H1 (cell line): Measurements from ENCODE around the gene VMO1. TPM values are rescaled to one million over a fixed set of nuclear protein-coding genes. Genes with fewer than 3 reads are reported as not detected.

Source experiments
- CTCF ChIA-PET: fragments of 300-600 bp; sonication (Branson Sonifier 250); formaldehyde crosslinking; loops from one replicate; lab custom pipeline; 2021; ENCODE audit not compliant: partially characterized antibody; lab: Charles Lee
- POLR2A ChIA-PET: fragments of 300-600 bp; sonication (Branson Sonifier 250); formaldehyde crosslinking; loops from one replicate; lab custom pipeline; 2021; ENCODE audit warnings: inconsistent platforms; ENCODE audit not compliant: partially characterized antibody; lab: Charles Lee
- DNase-seq, 2 experiments: peaks; one replicate each; pipeline versions ENCODE4 v3.0.0 to v3.0.0-alpha.2; 2010 to 2022; ENCODE audit warnings: low spot score in 2 of 2, low read depth in 1 of 2, mixed read lengths in 1 of 2
- FAIRE-seq: peaks from 2 replicates; lab custom pipeline; 2011; peaks lifted over from hg19 to GRCh38; lab: Jason Lieb, UNC
- H2AFZ ChIP-seq: 2 replicates; pipeline ENCODE4 v1.8.1; 2012; ENCODE audit warnings: low read length, inconsistent platforms
- H2AK5ac ChIP-seq: 2 replicates; pipeline ENCODE4 v1.6.1; 2013; ENCODE audit warnings: low read depth, low read length
- H2BK120ac ChIP-seq: replicated peaks from 2 replicates; pipeline ENCODE3; 2013; ENCODE audit warnings: low read depth, low read length, inconsistent platforms
- H2BK12ac ChIP-seq: 2 replicates; pipeline ENCODE4 v1.6.1; 2013; ENCODE audit warnings: low read depth, low read length
- H2BK15ac ChIP-seq: 2 replicates; pipeline ENCODE4 v1.6.1; 2013; ENCODE audit warnings: low read length
- H2BK20ac ChIP-seq: 2 replicates; pipeline ENCODE4 v1.6.1; 2013; ENCODE audit warnings: low read length
- H2BK5ac ChIP-seq: 2 replicates; pipeline ENCODE4 v1.6.1; 2013; ENCODE audit warnings: low read depth, low read length
- H3K14ac ChIP-seq: 2 replicates; pipeline ENCODE4 v1.6.1; 2013; ENCODE audit warnings: inconsistent platforms; ENCODE audit not compliant: insufficient read length
- H3K18ac ChIP-seq: 2 replicates; pipeline ENCODE4 v1.6.1; 2013; ENCODE audit warnings: low read length; ENCODE audit errors: extremely low read depth
- H3K23ac ChIP-seq: 2 replicates; pipeline ENCODE4 v1.6.1; 2013; ENCODE audit warnings: inconsistent platforms; ENCODE audit not compliant: insufficient read length
- H3K23me2 ChIP-seq: 2 replicates; pipeline ENCODE4 v1.6.1; 2013; ENCODE audit warnings: low read depth, low read length
- H3K27ac ChIP-seq: 2 replicates; pipeline ENCODE4 v1.6.1; 2011; ENCODE audit warnings: low read depth, low read length, inconsistent platforms
- H3K27me3 ChIP-seq, 4 experiments: replicated peaks in 1 of 4; 1 replicate in 1 of 4; 2 replicates in 3 of 4; pipeline versions ENCODE4 v1.6.1 to v1.8.1; 2011 to 2013; ENCODE audit warnings: low read length in 3 of 4, mild to moderate bottlenecking in 3 of 4, inconsistent platforms in 2 of 4, mixed read lengths in 2 of 4, moderate library complexity in 1 of 4; ENCODE audit not compliant: control insufficient read depth in 3 of 4, insufficient read depth in 3 of 4; ENCODE audit errors: extremely low read depth in 1 of 4
- H3K36me3 ChIP-seq, 4 experiments: 2 replicates each; pipeline versions ENCODE4 v1.6.1 to v1.8.1; 2011 to 2013; ENCODE audit warnings: mild to moderate bottlenecking in 4 of 4, low read length in 3 of 4, moderate library complexity in 2 of 4, control low read depth in 1 of 4, inconsistent platforms in 1 of 4; ENCODE audit not compliant: insufficient read depth in 4 of 4, control insufficient read depth in 2 of 4
- H3K4ac ChIP-seq: replicated peaks from 2 replicates; pipeline ENCODE3; 2013; ENCODE audit warnings: low read length, low read depth, mixed read lengths, inconsistent platforms; ENCODE audit not compliant: insufficient read length
- H3K4me1 ChIP-seq, 4 experiments: replicated peaks in 1 of 4; 1 replicate in 1 of 4; 2 replicates in 3 of 4; pipeline versions ENCODE4 v1.6.1 to v1.8.1; 2011 to 2013; ENCODE audit warnings: low read length in 3 of 4, inconsistent platforms in 2 of 4, mixed read lengths in 1 of 4; ENCODE audit not compliant: insufficient read depth in 4 of 4, control insufficient read depth in 3 of 4
- H3K4me2 ChIP-seq, 2 experiments: 2 replicates each; pipeline versions ENCODE4 v1.6.1 to v1.8.1; 2011 to 2013; ENCODE audit warnings: low read depth in 2 of 2, low read length in 2 of 2, control low read depth in 1 of 2, inconsistent platforms in 1 of 2, mild to moderate bottlenecking in 1 of 2; ENCODE audit not compliant: insufficient read depth in 1 of 2
- H3K4me3 ChIP-seq, 4 experiments: fragments of 200-600, 300-600 bp in 1 of 4; sonication (generic), shearing (Covaris generic), sonication (Bioruptor Twin) in 1 of 4; 2 replicates each; pipeline versions ENCODE4 v1.5.1 to v1.8.1; 2011 to 2016; ENCODE audit warnings: low read length in 4 of 4, low read depth in 3 of 4, control low read depth in 2 of 4, inconsistent platforms in 2 of 4, mild to moderate bottlenecking in 2 of 4, mixed read lengths in 1 of 4, moderate library complexity in 1 of 4; ENCODE audit not compliant: insufficient read depth in 2 of 4; ENCODE audit errors: extremely low read depth in 1 of 4
- H3K56ac ChIP-seq: replicated peaks from 2 replicates; pipeline ENCODE3; 2013; ENCODE audit warnings: low read depth, mild to moderate bottlenecking, mixed read lengths, low read length, inconsistent platforms; ENCODE audit not compliant: insufficient read length
- H3K79me1 ChIP-seq: 2 replicates; pipeline ENCODE4 v1.6.1; 2013; ENCODE audit warnings: low read depth, low read length, control low read depth
- H3K79me2 ChIP-seq, 2 experiments: 2 replicates each; pipeline versions ENCODE4 v1.6.1 to v1.8.1; 2012 to 2013; ENCODE audit warnings: low read length in 2 of 2, mild to moderate bottlenecking in 2 of 2, inconsistent platforms in 1 of 2; ENCODE audit not compliant: insufficient read depth in 2 of 2, control insufficient read depth in 1 of 2
- H3K9ac ChIP-seq, 4 experiments: replicated peaks in 1 of 4; 1 replicate in 1 of 4; 2 replicates in 3 of 4; pipeline versions ENCODE4 v1.6.1 to v1.8.1; 2011 to 2013; ENCODE audit warnings: low read depth in 3 of 4, low read length in 3 of 4, control low read depth in 2 of 4, mild to moderate bottlenecking in 2 of 4, moderate library complexity in 2 of 4, inconsistent platforms in 1 of 4; ENCODE audit errors: extremely low read depth in 1 of 4
- H3K9me3 ChIP-seq, 2 experiments: 2 replicates each; pipeline versions ENCODE4 v1.6.1 to v1.8.1; 2012 to 2013; ENCODE audit warnings: mild to moderate bottlenecking in 2 of 2, moderate library complexity in 2 of 2, control low read depth in 1 of 2, inconsistent platforms in 1 of 2, low read depth in 1 of 2, low read length in 1 of 2, mixed read lengths in 1 of 2; ENCODE audit not compliant: insufficient read depth in 2 of 2
- H4K20me1 ChIP-seq, 2 experiments: replicated peaks in 1 of 2; 2 replicates each; pipeline versions ENCODE3 to v1.8.1; 2011 to 2013; ENCODE audit warnings: inconsistent platforms in 2 of 2, low read length in 2 of 2, mild to moderate bottlenecking in 1 of 2; ENCODE audit not compliant: insufficient read depth in 2 of 2, control insufficient read depth in 1 of 2
- H4K5ac ChIP-seq: 2 replicates; pipeline ENCODE4 v1.6.1; 2013; ENCODE audit warnings: low read length, low read depth, mixed read lengths, inconsistent platforms; ENCODE audit not compliant: insufficient read length
- H4K8ac ChIP-seq: 2 replicates; pipeline ENCODE4 v1.8.0; 2013; ENCODE audit warnings: mild to moderate bottlenecking, moderate library complexity, low read length, inconsistent platforms; ENCODE audit not compliant: insufficient read depth; ENCODE audit errors: extremely low read depth
- H4K91ac ChIP-seq: replicated peaks from 2 replicates; pipeline ENCODE3; 2013; ENCODE audit warnings: low read length, mixed read lengths, inconsistent platforms; ENCODE audit not compliant: insufficient read length
- BACH1 ChIP-seq: IDR thresholded peaks from 2 replicates; pipeline ENCODE4 v1.6.1; 2012; ENCODE audit warnings: low read length, improper control_type of control experiment
- CHD2 ChIP-seq: IDR thresholded peaks from 2 replicates; pipeline ENCODE4 v1.6.1; 2012; ENCODE audit warnings: low read length, improper control_type of control experiment
- KDM1A ChIP-seq: fragments of 200-600, 300-600 bp; sonication (generic); IDR thresholded peaks from 2 replicates; pipeline ENCODE4 v1.7.1; 2016; ENCODE audit warnings: mild to moderate bottlenecking, low read length, borderline replicate concordance
- PHF8 ChIP-seq: fragments of 200-600 bp; sonication (generic); conservative IDR thresholded peaks from 2 replicates; pipeline ENCODE4 v1.7.1; 2012; ENCODE audit warnings: low read depth, mild to moderate bottlenecking, inconsistent platforms, low read length, moderate library complexity
- SP4 ChIP-seq: IDR thresholded peaks from 2 replicates; pipeline ENCODE4 v1.6.1; 2012; ENCODE audit warnings: low read length, inconsistent platforms
- YY1 ChIP-seq: IDR thresholded peaks from 2 replicates; pipeline ENCODE4 v1.6.1; 2011; ENCODE audit warnings: low read depth, mild to moderate bottlenecking, low read length
- ZNF274 ChIP-seq: IDR thresholded peaks from 2 replicates; pipeline ENCODE4 v1.7.0; 2012; ENCODE audit warnings: low read length, borderline replicate concordance; ENCODE audit errors: extremely low read depth
- WGBS, 2 experiments: shearing (Covaris generic) in 1 of 2; methylation state at CpG; one replicate each; pipeline versions ENCODE4 v1.1.6 to v1.1.7; 2013 to 2015; ENCODE audit warnings: low lambda C conversion rate in 2 of 2, mixed read lengths in 2 of 2, inconsistent platforms in 1 of 2, low coverage in 1 of 2, missing lambda C conversion rate in 1 of 2; ENCODE audit not compliant: insufficient replicate concordance in 2 of 2, insufficient coverage in 1 of 2, insufficient read length in 1 of 2; ENCODE audit errors: extremely low coverage in 1 of 2, missing lambda C conversion rate in 1 of 2; 5-methylcytosine and 5-hydroxymethylcytosine counted together
- polyA plus RNA-seq, 7 experiments: library from polyadenylated mRNA; depleted of rRNA in 3 of 7; stranded (reverse) in 5 of 7; unstranded in 2 of 7; fragments of >200 nt in 5 of 7; fragments of 200-250 nt in 2 of 7; gene quantifications; 1 replicate in 5 of 7; 2 replicates in 1 of 7; 4 replicates in 1 of 7; pipeline versions ENCODE4 v1.2.1 to v1.2.3, GENCODE V29; 2011 to 2013; ENCODE audit warnings: missing spikeins in 2 of 7, mixed read lengths in 2 of 7
- total RNA-seq: library from RNA; stranded (reverse); fragmentation: NEBNext Ultra II Directional; extraction: Animal tissue kit (Norgen Biotek cat#: 25700); gene quantifications from 2 replicates; pipeline ENCODE4 v1.2.1, GENCODE V29; 2021
- TF ChIP-seq, protein P1 (sequence below): IDR thresholded peaks from 2 replicates; pipeline ENCODE4 v1.6.1; 2012; ENCODE audit warnings: inconsistent platforms
- TF ChIP-seq, protein P2 (sequence below): IDR thresholded peaks from 2 replicates; pipeline ENCODE4 v1.6.1; 2012; ENCODE audit warnings: low read length, inconsistent platforms
- TF ChIP-seq, protein P3 (sequence below): IDR thresholded peaks from 2 replicates; pipeline ENCODE4 v1.6.1; 2011; ENCODE audit warnings: low read depth, mild to moderate bottlenecking, low read length; ENCODE audit not compliant: insufficient read depth

The VMO1 gene
- total and polyA plus RNA-seq, 2 of the 8 experiments (the other 6 are each of a cell fraction or from before 2014, with no cell fraction given), result 0.30 TPM; not detected in 1

DNA sequence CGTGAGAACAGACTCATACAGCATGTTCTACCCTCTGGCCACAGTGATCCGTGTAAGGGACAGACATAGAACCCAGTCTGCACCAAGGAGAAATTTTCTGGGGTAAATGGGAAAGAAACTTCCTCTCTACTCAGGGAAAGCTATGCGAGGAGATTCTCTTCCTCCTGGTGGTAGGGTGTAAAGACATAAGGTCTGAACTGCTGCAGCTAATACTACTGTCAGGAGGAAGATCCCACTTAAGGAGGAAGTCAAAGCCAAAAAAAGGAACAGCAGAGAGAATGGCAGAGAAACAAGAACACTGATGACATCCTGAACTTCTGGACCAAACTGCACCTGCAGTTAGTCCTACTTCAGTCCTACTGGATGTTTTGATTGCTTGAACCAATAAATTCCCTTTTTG is 21.6 kb downstream of the VMO1 start:
- Histone ChIP-seq H2AK5ac (no peak overlapping the region), H4K91ac (no peak overlapping the region), H3K56ac (no peak overlapping the region), H4K8ac (no peak overlapping the region), H3K23ac (no peak overlapping the region), H3K79me2 (no peaks in the 10 kb centered on the region), H2BK5ac (no peak overlapping the region), H3K27ac (no peak overlapping the region), H3K9ac (no peak overlapping the region), H3K4me3 (no peak overlapping the region), H3K4me1 (no peaks in the 10 kb centered on the region), H4K20me1 (no peaks in the 10 kb centered on the region), H2AFZ (peak overlapping the region; percentile 58; the same call in 1 of the 2 replicates), H3K9me3 (no peaks in the 10 kb centered on the region), H3K79me1 (no peaks in the 10 kb centered on the region), H2BK12ac (no peak overlapping the region), H2BK15ac (no peak overlapping the region), H3K4ac (no peak overlapping the region), H3K14ac (no peak overlapping the region), H3K4me2 (no peak overlapping the region), H3K18ac (no peak overlapping the region), H4K5ac (no peak overlapping the region), H2BK20ac (no peak overlapping the region), H3K23me2 (no peaks in the 10 kb centered on the region), H3K27me3 (no peaks in the 10 kb centered on the region), H2BK120ac (no peak overlapping the region), H3K36me3 (no peaks in the 10 kb centered on the region)
- ChIA-PET POLR2A (no interaction called here), CTCF (interaction anchor here (1.4 to 1.6 kb wide), 2 partner anchors 19 to 73 kb away, joined by 4 to 6 read pairs; no protein-coding TSS in a partner anchor)
- FAIRE-seq (no peak), DNase-seq (no peak)
- 91% methylated on average over 3 of the region's 3 CpGs; no CpG with 5 or more reads in 1 of the 2 experiments for WGBS, 2 experiments
- TF ChIP-seq, protein P1, sequence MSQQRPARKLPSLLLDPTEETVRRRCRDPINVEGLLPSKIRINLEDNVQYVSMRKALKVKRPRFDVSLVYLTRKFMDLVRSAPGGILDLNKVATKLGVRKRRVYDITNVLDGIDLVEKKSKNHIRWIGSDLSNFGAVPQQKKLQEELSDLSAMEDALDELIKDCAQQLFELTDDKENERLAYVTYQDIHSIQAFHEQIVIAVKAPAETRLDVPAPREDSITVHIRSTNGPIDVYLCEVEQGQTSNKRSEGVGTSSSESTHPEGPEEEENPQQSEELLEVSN, result no peak
- TF ChIP-seq CHD2 (no peak), ZNF274 (no peak), YY1 (no peak), BACH1 (no peak), KDM1A (no peak), PHF8 (no peak), SP4 (no peak)
- TF ChIP-seq, protein P2, sequence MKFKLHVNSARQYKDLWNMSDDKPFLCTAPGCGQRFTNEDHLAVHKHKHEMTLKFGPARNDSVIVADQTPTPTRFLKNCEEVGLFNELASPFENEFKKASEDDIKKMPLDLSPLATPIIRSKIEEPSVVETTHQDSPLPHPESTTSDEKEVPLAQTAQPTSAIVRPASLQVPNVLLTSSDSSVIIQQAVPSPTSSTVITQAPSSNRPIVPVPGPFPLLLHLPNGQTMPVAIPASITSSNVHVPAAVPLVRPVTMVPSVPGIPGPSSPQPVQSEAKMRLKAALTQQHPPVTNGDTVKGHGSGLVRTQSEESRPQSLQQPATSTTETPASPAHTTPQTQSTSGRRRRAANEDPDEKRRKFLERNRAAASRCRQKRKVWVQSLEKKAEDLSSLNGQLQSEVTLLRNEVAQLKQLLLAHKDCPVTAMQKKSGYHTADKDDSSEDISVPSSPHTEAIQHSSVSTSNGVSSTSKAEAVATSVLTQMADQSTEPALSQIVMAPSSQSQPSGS, result no peak
- TF ChIP-seq, protein P3, sequence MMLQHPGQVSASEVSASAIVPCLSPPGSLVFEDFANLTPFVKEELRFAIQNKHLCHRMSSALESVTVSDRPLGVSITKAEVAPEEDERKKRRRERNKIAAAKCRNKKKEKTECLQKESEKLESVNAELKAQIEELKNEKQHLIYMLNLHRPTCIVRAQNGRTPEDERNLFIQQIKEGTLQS, result no peak
